SK-N-SH (cell line): ENCODE results near the gene IL13RA1. TPM values are rescaled to one million over a fixed set of nuclear protein-coding genes. Genes with fewer than 3 reads are reported as not detected.

Source experiments
- CTCF ChIA-PET: fragments of 300-600, 350-600 bp; formaldehyde crosslinking; extraction: SDS; loops from one replicate; lab custom pipeline; 2021; lab: Yijun Ruan, JAX
- POLR2A ChIA-PET: fragments of 350-600 bp; sonication (Branson Sonifier 250); formaldehyde crosslinking; extraction: SDS; loops from one replicate; lab custom pipeline; 2020; ENCODE audit warnings: antibody characterized with exemption, inconsistent platforms; lab: Yijun Ruan, JAX
- DNase-seq: peaks from one replicate; pipeline ENCODE4 v3.0.0; 2012
- H2AFZ ChIP-seq: fragments of 200-600 bp; sonication (generic); 2 replicates; pipeline ENCODE4 v1.8.1; 2016; ENCODE audit warnings: antibody characterized with exemption, mild to moderate bottlenecking, low read depth
- H3F3A ChIP-seq: fragments of 200-600 bp; sonication (generic); replicated peaks from 2 replicates; pipeline ENCODE3; 2016; ENCODE audit warnings: antibody characterized with exemption, mild to moderate bottlenecking; ENCODE audit not compliant: insufficient read depth
- H3K27ac ChIP-seq, 2 experiments: fragments of 200-500 bp in 1 of 2; fragments of 200-600 bp in 1 of 2; sonication (Bioruptor generic) in 1 of 2; sonication (generic), shearing (Covaris generic) in 1 of 2; 2 replicates each; pipeline versions ENCODE4 v1.5.1 to v1.6.1; 2014 to 2016; ENCODE audit warnings: low read depth in 2 of 2, inconsistent platforms in 1 of 2, low read length in 1 of 2, mild to moderate bottlenecking in 1 of 2, mixed read lengths in 1 of 2
- H3K27me3 ChIP-seq: fragments of 200-600 bp; sonication (generic), shearing (Covaris generic); 2 replicates; pipeline ENCODE4 v1.6.1; 2016; ENCODE audit warnings: mixed run types; ENCODE audit not compliant: insufficient read depth
- H3K36me3 ChIP-seq, 2 experiments: fragments of 200-500 bp in 1 of 2; fragments of 200-600 bp in 1 of 2; sonication (Bioruptor generic) in 1 of 2; sonication (generic) in 1 of 2; replicated peaks in 1 of 2; 2 replicates each; pipeline versions ENCODE3 to v1.5.1; 2014 to 2016; ENCODE audit warnings: low read length in 1 of 2, mild to moderate bottlenecking in 1 of 2; ENCODE audit not compliant: insufficient read depth in 2 of 2, control insufficient read depth in 1 of 2
- H3K4me1 ChIP-seq, 2 experiments: fragments of 200-500 bp in 1 of 2; fragments of 200-600 bp in 1 of 2; sonication (Bioruptor generic) in 1 of 2; sonication (generic), shearing (Covaris generic) in 1 of 2; 2 replicates each; pipeline versions ENCODE4 v1.5.1 to v1.6.1; 2014 to 2016; ENCODE audit warnings: low read depth in 1 of 2, low read length in 1 of 2, mixed run types in 1 of 2; ENCODE audit not compliant: insufficient read depth in 2 of 2, control insufficient read depth in 1 of 2
- H3K4me2 ChIP-seq: fragments of 200-600 bp; sonication (generic), shearing (Covaris generic); 2 replicates; pipeline ENCODE4 v1.6.1; 2017; ENCODE audit warnings: mixed run types
- H3K4me3 ChIP-seq, 2 experiments: fragments of 200-500 bp in 1 of 2; fragments of 200-600 bp in 1 of 2; sonication (Bioruptor generic) in 1 of 2; sonication (generic), shearing (Covaris generic) in 1 of 2; 2 replicates each; pipeline versions ENCODE4 v1.5.1 to v1.8.1; 2014 to 2016; ENCODE audit warnings: low read depth in 2 of 2, inconsistent platforms in 1 of 2, low read length in 1 of 2, mild to moderate bottlenecking in 1 of 2, mixed read lengths in 1 of 2, moderate library complexity in 1 of 2
- H3K79me2 ChIP-seq: fragments of 200-600 bp; sonication (generic); 2 replicates; pipeline ENCODE4 v1.8.1; 2017; ENCODE audit warnings: mild to moderate bottlenecking; ENCODE audit not compliant: insufficient read depth
- H3K9ac ChIP-seq: fragments of 200-600 bp; sonication (generic); 2 replicates; pipeline ENCODE4 v1.6.1; 2017; ENCODE audit warnings: mixed run types
- H3K9me2 ChIP-seq: fragments of 200-600 bp; sonication (generic); 2 replicates; pipeline ENCODE4 v1.6.1; 2017; ENCODE audit warnings: mixed run types
- H3K9me3 ChIP-seq: fragments of 200-600 bp; sonication (generic); 2 replicates; pipeline ENCODE4 v1.6.1; 2017; ENCODE audit warnings: mixed run types, mild to moderate bottlenecking, moderate library complexity
- H4K20me1 ChIP-seq: fragments of 200-600 bp; sonication (generic); 2 replicates; pipeline ENCODE4 v1.6.1; 2017; ENCODE audit warnings: mild to moderate bottlenecking, mixed run types; ENCODE audit not compliant: insufficient read depth
- CHD2 ChIP-seq: fragments of 150-350 bp; IDR thresholded peaks from 2 replicates; pipeline ENCODE4 v1.6.1; 2018; ENCODE audit warnings: low read length; ENCODE audit not compliant: partially characterized antibody
- ELF1 ChIP-seq: IDR thresholded peaks from 2 replicates; pipeline ENCODE4 v1.4.0; 2012
- EP300 ChIP-seq, 2 experiments: IDR thresholded peaks; 2 replicates each; pipeline versions ENCODE4 v1.4.0 to v1.6.1; 2012; ENCODE audit warnings: borderline replicate concordance in 1 of 2, low read depth in 1 of 2, low read length in 1 of 2
- EZH2phosphoT487 ChIP-seq: fragments of 200-600 bp; sonication (generic); IDR thresholded peaks from 2 replicates; pipeline ENCODE4 v1.6.1; 2017; ENCODE audit warnings: low read depth, mixed run types, mild to moderate bottlenecking, antibody characterized with exemption, moderate library complexity, borderline replicate concordance
- FOXM1 ChIP-seq: IDR thresholded peaks from 2 replicates; pipeline ENCODE4 v1.4.0; 2012; ENCODE audit warnings: low read depth, mild to moderate bottlenecking
- GATA2 ChIP-seq: sonication (generic); formaldehyde crosslinking; IDR thresholded peaks from 2 replicates; pipeline ENCODE4 v1.5.0; 2020; ENCODE audit warnings: mild to moderate bottlenecking, missing genetic modification reagents
- JUND ChIP-seq: IDR thresholded peaks from 2 replicates; pipeline ENCODE4 v1.4.0; 2012
- MEF2A ChIP-seq: IDR thresholded peaks from 2 replicates; pipeline ENCODE4 v1.4.0; 2012; ENCODE audit warnings: low read depth, borderline replicate concordance
- MXI1 ChIP-seq: IDR thresholded peaks from 2 replicates; pipeline ENCODE4 v1.6.1; 2012; ENCODE audit warnings: mild to moderate bottlenecking, low read depth, low read length, improper control_type of control experiment
- POLR2AphosphoS5 ChIP-seq: IDR thresholded peaks from 2 replicates; pipeline ENCODE4 v1.6.1; 2012; ENCODE audit warnings: low read depth, low read length
- RFX5 ChIP-seq: IDR thresholded peaks from 2 replicates; pipeline ENCODE4 v1.6.1; 2012; ENCODE audit warnings: mild to moderate bottlenecking, improper control_type of control experiment, low read length
- SIN3A ChIP-seq: IDR thresholded peaks from 2 replicates; pipeline ENCODE4 v1.6.1; 2012; ENCODE audit warnings: low read depth, mild to moderate bottlenecking, low read length, moderate library complexity, borderline replicate concordance
- TEAD4 ChIP-seq: IDR thresholded peaks from 2 replicates; pipeline ENCODE4 v1.4.0; 2012; ENCODE audit warnings: mild to moderate bottlenecking, borderline replicate concordance; ENCODE audit not compliant: insufficient read depth
- whole genome bisulfite sequencing: methylation state at CpG from one replicate; pipeline ENCODE4 v1.1.6; 2017; ENCODE audit warnings: low lambda C conversion rate; 5-methylcytosine and 5-hydroxymethylcytosine counted together
- polyA plus RNA-seq, 3 experiments: library from polyadenylated mRNA; depleted of rRNA; stranded (reverse); fragments of >200 nt; gene quantifications; 2 replicates each; pipeline ENCODE4 v1.2.3, GENCODE V29; 2012
- TF ChIP-seq, protein P1 (sequence below): IDR thresholded peaks from 2 replicates; pipeline ENCODE4 v1.6.1; 2012; ENCODE audit warnings: mild to moderate bottlenecking, low read depth, low read length, moderate library complexity

The IL13RA1 gene
- polyA plus RNA-seq, 1 of the 3 experiments (the other 2 are of a cell fraction): 27.0 TPM

DNA sequence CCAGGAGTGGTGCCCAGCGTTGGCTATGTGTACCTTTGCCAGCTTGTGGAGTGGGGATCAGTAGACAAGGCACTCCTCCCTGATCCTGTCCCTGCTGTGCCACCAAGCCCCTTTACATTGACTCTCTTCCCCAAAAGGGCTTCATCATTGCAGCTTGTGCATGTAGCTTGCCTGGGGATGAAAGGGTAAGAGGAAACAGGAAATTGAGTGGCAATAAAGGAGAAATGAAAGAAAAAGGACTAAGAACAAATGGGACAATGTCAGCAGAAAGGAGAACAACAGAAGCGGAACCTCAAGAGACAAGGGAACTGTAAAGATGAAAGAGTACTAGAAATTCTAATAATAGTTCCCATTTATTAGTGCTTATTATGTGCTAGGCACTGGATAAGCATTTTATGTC lies 8.7 kb upstream of the IL13RA1 start:
- Histone ChIP-seq H3K79me2 (no peaks in the 10 kb centered on the region), H3K4me2 (no peak overlapping the region), H3F3A (no peaks in the 10 kb centered on the region), H4K20me1 (no peaks in the 10 kb centered on the region), H3K27me3 (no peaks in the 10 kb centered on the region; the same call in 1 of the 2 replicates), H3K9me3 (no peaks in the 10 kb centered on the region), H2AFZ (no peak overlapping the region), H3K4me3 (no peak overlapping the region), H3K36me3 (no peaks in the 10 kb centered on the region), H3K9me2 (no peaks in the 10 kb centered on the region), H3K9ac (no peak overlapping the region), H3K4me1 (no peaks in the 10 kb centered on the region), H3K27ac (no peak overlapping the region)
- POLR2A ChIA-PET: no interaction called here
- DNase-seq: no peak
- CTCF ChIA-PET: no interaction called here
- 32% methylated on average over 2 of the region's 2 CpGs for WGBS
- TF ChIP-seq SIN3A: no peak
- TF ChIP-seq EZH2phosphoT487: no peak
- TF ChIP-seq MXI1: no peak
- no peak for TF ChIP-seq TEAD4
- no peak for TF ChIP-seq JUND
- no peak for TF ChIP-seq FOXM1
- TF ChIP-seq GATA2 (CRISPR knock-in tag): no peak
- TF ChIP-seq POLR2AphosphoS5: no peak
- TF ChIP-seq ELF1: no peak
- no peak for TF ChIP-seq EP300 (IDR thresholded peaks at IDR 0.05; ENCODE audit: borderline replicate concordance in 1 of 2, low read depth in 1 of 2, low read length in 1 of 2)
- TF ChIP-seq RFX5: no peak
- no peak for TF ChIP-seq MEF2A
- TF ChIP-seq, protein P1, sequence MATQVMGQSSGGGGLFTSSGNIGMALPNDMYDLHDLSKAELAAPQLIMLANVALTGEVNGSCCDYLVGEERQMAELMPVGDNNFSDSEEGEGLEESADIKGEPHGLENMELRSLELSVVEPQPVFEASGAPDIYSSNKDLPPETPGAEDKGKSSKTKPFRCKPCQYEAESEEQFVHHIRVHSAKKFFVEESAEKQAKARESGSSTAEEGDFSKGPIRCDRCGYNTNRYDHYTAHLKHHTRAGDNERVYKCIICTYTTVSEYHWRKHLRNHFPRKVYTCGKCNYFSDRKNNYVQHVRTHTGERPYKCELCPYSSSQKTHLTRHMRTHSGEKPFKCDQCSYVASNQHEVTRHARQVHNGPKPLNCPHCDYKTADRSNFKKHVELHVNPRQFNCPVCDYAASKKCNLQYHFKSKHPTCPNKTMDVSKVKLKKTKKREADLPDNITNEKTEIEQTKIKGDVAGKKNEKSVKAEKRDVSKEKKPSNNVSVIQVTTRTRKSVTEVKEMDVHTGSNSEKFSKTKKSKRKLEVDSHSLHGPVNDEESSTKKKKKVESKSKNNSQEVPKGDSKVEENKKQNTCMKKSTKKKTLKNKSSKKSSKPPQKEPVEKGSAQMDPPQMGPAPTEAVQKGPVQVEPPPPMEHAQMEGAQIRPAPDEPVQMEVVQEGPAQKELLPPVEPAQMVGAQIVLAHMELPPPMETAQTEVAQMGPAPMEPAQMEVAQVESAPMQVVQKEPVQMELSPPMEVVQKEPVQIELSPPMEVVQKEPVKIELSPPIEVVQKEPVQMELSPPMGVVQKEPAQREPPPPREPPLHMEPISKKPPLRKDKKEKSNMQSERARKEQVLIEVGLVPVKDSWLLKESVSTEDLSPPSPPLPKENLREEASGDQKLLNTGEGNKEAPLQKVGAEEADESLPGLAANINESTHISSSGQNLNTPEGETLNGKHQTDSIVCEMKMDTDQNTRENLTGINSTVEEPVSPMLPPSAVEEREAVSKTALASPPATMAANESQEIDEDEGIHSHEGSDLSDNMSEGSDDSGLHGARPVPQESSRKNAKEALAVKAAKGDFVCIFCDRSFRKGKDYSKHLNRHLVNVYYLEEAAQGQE: no peak

DNA sequence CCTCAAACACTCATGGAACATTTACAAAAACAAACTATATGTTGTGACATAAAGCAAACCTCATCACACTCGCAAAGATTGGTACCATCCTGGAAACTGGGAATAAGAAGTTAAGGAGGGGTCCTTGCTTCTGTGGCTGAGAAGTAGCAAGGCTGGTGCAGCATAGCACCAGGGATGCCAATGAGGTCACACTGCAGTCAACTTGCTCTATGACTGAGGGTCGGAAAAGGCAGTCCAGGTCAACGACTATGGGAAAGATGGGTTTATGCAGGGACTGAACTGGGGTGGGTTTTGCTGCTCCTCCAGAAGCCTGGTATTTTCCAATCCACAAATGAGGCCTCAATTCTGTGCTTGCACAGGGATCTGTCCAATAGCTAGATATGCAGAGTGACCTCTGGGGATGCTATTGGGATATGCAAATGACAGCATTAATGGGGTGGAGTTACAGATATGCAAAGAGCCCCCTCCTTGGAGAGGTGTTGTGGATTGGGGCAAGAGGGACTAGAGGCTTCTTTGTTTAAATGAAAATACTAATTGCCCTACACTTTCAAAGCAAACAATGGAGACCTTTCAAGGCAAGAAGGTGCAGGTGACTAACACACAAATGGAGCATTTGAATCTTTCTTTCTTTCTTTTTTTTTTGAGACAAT lies 7.2 kb upstream of the IL13RA1 start:
- DNase-seq: no peak
- TF ChIP-seq MEF2A: no peak
- TF ChIP-seq CHD2: no peak
- no peak for TF ChIP-seq RFX5
- TF ChIP-seq EP300 (IDR thresholded peaks at IDR 0.05; ENCODE audit: borderline replicate concordance in 1 of 2, low read depth in 1 of 2, low read length in 1 of 2): no peak
- TF ChIP-seq GATA2 (CRISPR knock-in tag): no peak
- TF ChIP-seq, protein P1: no peak
- TF ChIP-seq MXI1: no peak
- TF ChIP-seq, all 33 proteins: peak for 0
- ChIA-PET CTCF (no interaction called here), POLR2A (no interaction called here)
- Histone ChIP-seq H2AFZ (no peak overlapping the region), H3K4me3 (no peak overlapping the region), H3F3A (no peaks in the 10 kb centered on the region), H3K36me3 (no peaks in the 10 kb centered on the region), H3K9ac (no peak overlapping the region), H4K20me1 (no peaks in the 10 kb centered on the region), H3K4me2 (no peak overlapping the region), H3K27ac (no peak overlapping the region), H3K4me1 (no peaks in the 10 kb centered on the region), H3K9me2 (no peaks in the 10 kb centered on the region), H3K9me3 (no peaks in the 10 kb centered on the region), H3K27me3 (no peaks in the 10 kb centered on the region; the same call in 1 of the 2 replicates), H3K79me2 (no peaks in the 10 kb centered on the region)
- WGBS: 43% methylated on average over 3 of the region's 3 CpGs
